Hematopoietic multipotent progenitor cell treated with erythropoietin and hydrocortisone succinate and interleukin-3 and kit ligand, for 4 days (in vitro differentiated cells): ENCODE data around the gene HIP1R.
"Not testable (repeated sequence)": the region's sequence is repeated elsewhere in the genome, so short reads cannot be mapped to it uniquely, and the experiment has no call there.

Source experiments
- DNase-seq: peaks from one replicate; pipeline ENCODE4 v3.0.0-alpha.2; 2015

HIP1R gene

DNA sequence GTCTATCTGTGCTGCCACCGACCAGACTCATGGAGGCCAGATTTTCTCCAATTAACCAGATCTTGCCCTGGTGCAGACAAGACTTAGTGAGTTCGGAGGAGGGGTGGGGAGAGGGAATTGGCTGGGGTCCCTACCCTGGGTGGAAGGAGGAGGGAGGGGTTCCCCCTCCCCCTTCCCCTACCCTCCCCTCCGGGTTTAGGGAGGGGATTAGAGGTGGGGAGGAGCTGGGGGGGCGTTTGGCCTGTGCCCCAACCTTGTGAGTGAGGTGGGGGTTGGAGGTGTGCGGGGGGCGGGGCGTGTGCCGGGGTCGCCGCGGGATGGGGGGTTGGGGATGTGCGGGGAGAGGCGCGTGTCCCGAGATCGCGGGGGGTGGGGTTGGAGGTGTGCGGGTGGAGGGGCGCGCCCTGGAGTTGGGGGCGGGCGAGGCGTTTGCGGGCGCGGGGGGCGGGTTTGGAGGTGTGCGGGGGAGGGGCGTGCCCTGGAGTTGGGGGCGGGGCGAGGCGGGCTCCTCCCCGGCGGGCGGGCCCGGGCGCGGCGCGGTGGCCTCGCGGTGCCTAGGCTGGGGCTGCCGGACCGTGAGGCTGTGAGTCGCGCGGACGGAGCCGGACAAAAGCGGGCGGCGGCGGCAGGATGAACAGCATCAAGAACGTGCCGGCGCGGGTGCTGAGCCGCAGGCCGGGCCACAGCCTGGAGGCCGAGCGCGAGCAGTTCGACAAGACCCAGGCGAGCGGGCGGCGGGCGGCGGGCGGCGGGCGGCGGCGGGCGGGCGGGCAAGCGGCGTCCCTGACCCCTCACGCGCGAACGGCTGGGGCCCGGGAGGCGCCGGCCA is at the start of gene HIP1R:
HIP1R (plus strand) TSS at position 537 of the 829 bp plus-strand sequence; CDS start at position 631, 94 bp downstream.
- DNase-seq, result peak; percentile 59

DNA sequence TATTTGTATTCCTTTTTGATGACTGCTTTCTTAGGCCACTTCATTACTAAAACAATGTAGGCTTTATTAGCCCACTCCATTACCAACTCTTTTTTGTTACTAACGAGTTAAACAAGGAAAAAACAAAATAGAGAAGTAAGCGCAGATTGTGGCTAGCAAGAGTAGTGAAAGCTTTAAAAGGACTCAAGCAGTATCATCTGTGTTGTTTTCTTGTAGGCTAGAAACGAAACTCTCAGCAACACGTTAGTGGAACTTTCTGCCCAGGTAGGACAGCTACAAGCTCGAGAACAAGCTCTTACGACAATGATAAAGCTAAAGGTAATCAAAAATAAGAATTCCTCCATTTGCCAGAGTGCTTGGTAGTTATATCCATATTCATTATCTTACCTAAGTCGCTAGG is 49.8 kb upstream of the HIP1R start:
- no peak for DNase-seq

DNA sequence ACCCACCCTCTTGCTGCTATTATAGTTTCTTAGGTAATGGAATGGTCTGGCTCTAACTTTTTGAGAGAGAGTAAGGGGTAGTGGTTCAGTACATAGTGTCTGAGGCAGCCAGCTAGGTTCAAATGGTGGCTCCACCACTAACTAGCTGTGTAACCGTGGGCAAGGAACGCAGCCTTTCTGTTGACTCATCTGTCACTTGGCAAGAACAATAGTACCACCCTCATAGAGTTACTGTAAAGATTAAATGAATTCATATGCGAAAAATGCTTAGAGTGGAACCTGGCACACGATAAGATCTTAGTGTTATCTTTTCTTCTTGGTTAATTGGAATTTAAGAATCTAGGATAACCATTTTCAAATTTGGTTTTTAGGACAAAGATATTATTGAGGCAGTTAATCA is 46.9 kb upstream of the HIP1R start:
- no peak for DNase-seq

GRCh38 chr12:122789637-122790036 is 45.6 kb upstream of the HIP1R start:
- peak; percentile 77 for DNase-seq

DNA sequence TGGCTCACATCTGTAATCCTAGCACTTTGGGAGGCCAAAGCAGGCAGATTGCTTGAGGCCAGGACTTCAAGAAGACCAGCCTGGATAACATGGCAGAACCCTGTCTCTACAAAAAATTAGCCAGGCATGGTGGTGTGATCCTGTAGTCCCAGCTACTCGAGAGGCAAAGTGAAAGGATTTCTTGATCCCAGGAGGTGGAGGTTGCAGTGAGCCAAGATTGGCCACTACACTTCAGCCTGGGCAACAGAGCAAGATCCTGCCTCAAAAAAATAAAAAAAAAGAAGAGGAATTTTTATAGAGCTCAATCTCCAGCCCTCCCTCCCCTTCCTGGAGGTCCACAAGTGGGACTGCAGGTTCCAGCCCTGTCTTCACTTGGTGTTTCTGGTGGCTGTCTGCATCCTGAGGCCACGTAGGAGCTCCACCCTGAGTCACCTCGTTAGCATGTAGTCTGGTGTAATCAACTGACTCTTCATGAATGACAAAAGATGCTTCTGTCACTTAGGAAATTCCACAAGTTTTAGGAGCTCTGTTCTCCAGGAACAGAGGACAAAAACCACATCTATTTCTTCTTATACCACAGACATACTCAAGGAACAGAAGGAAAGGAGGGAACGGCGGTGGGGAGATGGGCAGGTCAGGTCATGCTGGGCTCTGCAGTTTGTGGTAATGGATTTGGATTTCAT is 44.7 kb upstream of the HIP1R start:
- DNase-seq, result no peak

- peak; percentile 92 for DNase-seq
These were observed 41.6 kb upstream of the HIP1R start for GRCh38 chr12:122793685-122794106.

DNA sequence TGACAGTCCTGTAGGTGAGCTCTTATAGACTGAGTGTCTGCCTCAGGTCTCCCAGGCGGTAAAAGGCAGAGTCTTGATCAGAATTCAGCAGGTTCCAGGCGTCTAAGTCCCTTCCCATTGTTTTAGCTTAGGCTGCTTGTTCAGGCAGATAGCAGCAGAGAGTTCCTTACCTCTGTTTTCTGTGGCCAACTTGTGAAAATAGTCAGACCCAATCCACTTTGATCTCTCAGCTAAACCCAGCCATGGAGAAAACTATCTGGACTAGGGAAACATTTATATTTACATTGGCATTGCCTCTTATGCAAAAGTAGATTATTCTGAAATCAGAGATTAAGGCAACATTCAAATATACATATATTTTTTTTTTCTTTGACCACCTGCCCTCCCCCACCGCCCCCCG is 39.5 kb upstream of the HIP1R start:
- no peak for DNase-seq

GRCh38 chr12:122799641-122800243 is 35.5 kb upstream of the HIP1R start:
- DNase-seq, result peak; percentile 74

GRCh38 chr12:122803937-122804336 is 31.3 kb upstream of the HIP1R start:
- no peak for DNase-seq

DNA sequence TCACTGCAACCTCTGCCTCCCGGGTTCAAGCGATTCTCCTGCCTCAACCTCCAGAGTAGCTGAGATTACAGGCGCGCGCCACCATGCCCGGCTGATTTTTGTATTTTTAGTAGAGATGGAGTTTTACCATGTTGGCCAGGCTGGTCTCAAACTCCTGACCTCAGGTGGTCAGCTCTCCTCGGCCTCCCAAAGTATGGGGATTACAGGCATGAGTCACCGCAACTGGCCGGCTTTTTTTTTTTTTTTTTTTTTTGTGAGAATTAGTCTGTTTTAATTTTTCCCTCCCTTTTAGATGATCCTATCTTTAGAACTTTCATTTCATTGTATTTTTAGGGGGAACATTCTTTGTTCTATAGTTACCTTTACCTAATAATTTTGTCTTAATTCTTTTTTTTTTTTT is 30.3 kb upstream of the HIP1R start:
- DNase-seq, result not testable (repeated sequence)

DNA sequence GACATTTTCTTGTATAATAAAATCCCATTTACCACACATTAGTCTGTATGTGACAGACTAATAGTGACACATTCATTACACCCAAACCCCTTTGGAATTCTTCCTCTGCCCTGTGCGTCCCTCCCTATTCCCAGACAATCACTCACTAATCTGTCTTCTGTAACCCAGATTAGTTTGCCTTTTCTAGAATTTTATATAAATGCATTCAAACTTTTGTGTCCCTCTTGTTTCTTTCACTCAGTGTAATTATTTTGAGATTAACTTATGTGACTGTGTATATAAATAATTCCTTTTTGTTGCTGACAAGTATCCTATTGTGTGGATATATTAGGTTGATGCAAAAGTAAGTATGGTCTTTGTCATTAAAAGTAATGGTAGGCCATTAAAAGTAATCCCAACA is 27.6 kb upstream of the HIP1R start:
- DNase-seq, result no peak

DNA sequence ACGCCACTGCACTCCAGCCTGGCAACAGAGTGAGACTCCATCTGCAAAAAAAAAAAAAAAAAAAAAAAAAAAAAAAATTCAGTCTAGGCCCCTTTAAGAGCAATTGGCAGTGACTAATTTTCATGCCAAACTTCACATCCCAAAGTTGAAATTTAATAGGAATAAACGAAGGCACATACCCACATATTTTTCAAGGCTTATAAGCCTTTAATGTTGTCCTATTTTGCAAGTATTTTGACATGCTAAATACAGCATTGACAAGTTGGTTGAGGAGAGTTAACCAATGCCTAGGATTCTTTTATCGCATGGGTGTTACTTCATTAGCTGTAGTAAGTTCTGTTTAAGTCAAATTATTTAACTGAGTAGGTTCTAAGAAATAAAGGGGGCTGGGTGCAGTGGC is 23.5 kb upstream of the HIP1R start:
- DNase-seq, result no peak

DNA sequence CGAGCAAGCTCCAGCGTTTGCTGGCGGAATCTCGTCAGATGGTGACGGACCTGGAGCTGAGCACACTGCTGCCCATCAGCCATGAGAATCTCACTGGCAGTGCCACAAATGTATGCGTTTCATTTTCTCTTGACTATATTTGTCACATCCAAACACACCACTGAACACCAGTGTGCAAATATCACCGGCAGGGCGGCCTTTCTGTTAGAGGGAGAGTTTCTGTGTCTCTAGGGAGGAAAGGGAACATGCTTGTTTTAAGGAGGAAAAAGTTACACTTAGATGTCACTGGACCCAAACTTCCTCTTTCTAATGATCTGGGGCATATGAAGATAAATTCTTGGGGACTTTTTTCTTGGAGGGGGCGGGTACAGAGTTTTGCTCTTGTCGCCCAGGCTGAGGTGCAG is 21.9 kb upstream of the HIP1R start:
- DNase-seq, result peak; percentile 73

- DNase-seq, result no peak
These were observed 16.0 kb upstream of the HIP1R start for GRCh38 chr12:122819209-122819785.

DNA sequence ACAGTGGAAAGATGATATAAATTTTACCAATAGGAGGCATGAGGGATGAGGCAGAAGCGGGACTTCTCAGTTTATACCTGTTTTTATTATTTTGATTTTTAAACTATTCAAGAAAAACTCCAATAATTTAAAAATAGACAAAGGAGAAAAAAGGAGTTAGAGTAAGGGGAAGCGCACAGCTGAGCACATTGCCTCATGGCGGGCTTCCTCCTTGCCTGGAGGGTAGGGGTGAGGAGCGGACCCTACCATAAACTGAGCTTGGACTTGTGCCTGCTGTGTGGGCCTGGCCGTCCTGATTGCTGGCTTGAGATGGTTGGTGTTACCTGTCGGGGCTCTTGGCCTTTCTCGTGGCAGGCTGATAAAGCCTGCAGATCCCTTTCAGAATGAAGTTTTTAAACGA is 15.1 kb upstream of the HIP1R start:
- DNase-seq, result no peak

DNA sequence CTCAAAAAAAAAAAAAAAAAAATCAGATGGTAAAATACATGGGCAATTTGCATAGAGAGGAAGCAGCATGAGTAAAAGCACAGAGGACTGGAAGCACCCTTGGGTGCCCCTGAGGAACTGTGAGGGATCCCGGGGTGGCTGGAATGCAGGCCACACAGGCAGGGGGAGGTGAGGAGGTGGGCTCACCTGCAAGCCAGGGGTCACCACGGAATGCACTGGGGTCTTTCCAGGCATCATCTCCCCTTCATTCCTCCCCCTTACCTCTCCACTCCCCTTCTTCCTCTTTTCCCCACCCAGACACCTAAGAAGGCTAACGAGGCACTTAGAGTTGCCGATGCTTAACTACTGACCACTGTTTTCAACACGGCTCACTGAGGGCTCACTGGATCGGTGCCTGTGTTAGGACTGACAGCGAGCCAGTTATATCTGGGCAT is 14.4 kb upstream of the HIP1R start:
- no peak for DNase-seq

DNA sequence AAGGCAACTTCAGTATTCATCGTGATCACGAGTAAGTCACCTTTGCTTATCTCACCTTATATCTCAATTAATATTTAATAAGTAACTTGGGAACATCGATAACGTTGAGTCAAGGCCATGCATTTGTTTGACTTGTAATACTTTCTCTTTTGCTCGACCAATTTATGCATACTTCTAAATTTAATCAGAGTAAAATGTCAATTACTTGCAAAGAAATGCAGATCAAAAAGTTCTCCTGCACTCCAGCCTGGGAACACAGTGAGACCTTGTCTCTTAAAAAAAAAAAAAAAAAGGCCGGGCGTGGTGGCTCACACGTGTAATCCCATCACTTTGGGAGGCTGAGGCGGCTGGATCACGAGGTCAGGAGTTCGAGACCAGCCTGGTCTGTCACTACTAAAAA is 11.8 kb upstream of the HIP1R start:
- DNase-seq, result no peak

- peak; percentile 36 for DNase-seq
These were observed 9.2 kb upstream of the HIP1R start for GRCh38 chr12:122825773-122826724.

- DNase-seq, result no peak
These were observed 8.0 kb upstream of the HIP1R start for GRCh38 chr12:122827258-122827657.

GRCh38 chr12:122830517-122831214 is 4.6 kb upstream of the HIP1R start:
- peak; percentile 21 for DNase-seq

GRCh38 chr12:122834104-122834920 is 945 bp upstream of the HIP1R start:
- peak; percentile 62 for DNase-seq
